HT-29 (cell line): ENCODE data around the gene RAD51. TPM values are rescaled to one million over a fixed set of nuclear protein-coding genes. Genes with fewer than 3 reads are reported as not detected.

Source experiments
- small RNA-seq: library from RNA; depleted of rRNA; stranded (forward); fragments of <200 nt; gene quantifications from one replicate; pipeline ENCODE3, GENCODE V24; 2014
- total RNA-seq: library from RNA; depleted of rRNA; stranded (reverse); fragments of >200 nt; shearing (Covaris generic); gene quantifications from 2 replicates; pipeline ENCODE4 v1.2.3, GENCODE V29; 2014; rRNA removed

The RAD51 gene
- total RNA-seq, 1 experiment from 2014 or later: 15.7 TPM

Small RNAs within 50 kb of the gene (small RNA-seq; reads per million reads assigned to genes)
- gene SUMO2P15: not detected

Other genes with a start within 250 kb of the RAD51 start
- gene CHST14, start 224.2 kb upstream of the RAD51 start, total RNA-seq: 8.6 and 9.0 TPM in 2 replicates
- 19.6 and 21.7 TPM in 2 replicates for gene CCDC32, start 130.1 kb upstream of the RAD51 start, total RNA-seq
- gene RPUSD2, start 125.9 kb upstream of the RAD51 start, total RNA-seq: 26.7 and 38.7 TPM in 2 replicates
- gene KNL1, start 100.9 kb upstream of the RAD51 start, total RNA-seq: 13.1 and 17.7 TPM in 2 replicates
- 33.2 and 35.7 TPM in 2 replicates for gene RMDN3, start 60.1 kb downstream of the RAD51 start, total RNA-seq
- gene GCHFR, start 68.9 kb downstream of the RAD51 start, total RNA-seq: 327 and 329 TPM in 2 replicates
- 8.4 and 12.0 TPM in 2 replicates for gene C15orf62, start 74.8 kb downstream of the RAD51 start, total RNA-seq
- gene ZFYVE19, start 111.9 kb downstream of the RAD51 start, total RNA-seq: 66.0 and 68.6 TPM in 2 replicates
- 47.9 and 53.5 TPM in 2 replicates for gene DNAJC17, start 112.3 kb downstream of the RAD51 start, total RNA-seq
- 2.5 and 6.1 TPM in 2 replicates for gene PPP1R14D, start 133.5 kb downstream of the RAD51 start, total RNA-seq
- 481 and 534 TPM in 2 replicates for gene SPINT1, start 148.9 kb downstream of the RAD51 start, total RNA-seq
- gene RHOV, start 179.1 kb downstream of the RAD51 start, total RNA-seq: 30.4 and 33.5 TPM in 2 replicates
- 66.8 and 75.8 TPM in 2 replicates for gene VPS18, start 199.3 kb downstream of the RAD51 start, total RNA-seq
- gene DLL4, start 234.2 kb downstream of the RAD51 start, total RNA-seq: 3.8 and 4.4 TPM in 2 replicates